HEK293T (cell line): ENCODE measurements around the gene DDX19B.

Experiments
- BHLHE40 ChIP-seq: fragments of 450-650 bp; IDR thresholded peaks from 2 replicates; pipeline ENCODE4 v1.6.1; 2016; ENCODE audit warnings: mild to moderate bottlenecking, moderate library complexity, borderline replicate concordance
- ELF4 ChIP-seq: fragments of 450-650 bp; IDR thresholded peaks from 2 replicates; pipeline ENCODE4 v1.6.1; 2017; ENCODE audit warnings: antibody characterized with exemption
- FOXA1 ChIP-seq: fragments of 450-650 bp; IDR thresholded peaks from 2 replicates; pipeline ENCODE4 v1.6.1; 2016; ENCODE audit warnings: mild to moderate bottlenecking
- FOXM1 ChIP-seq: fragments of 450-650 bp; IDR thresholded peaks from 2 replicates; pipeline ENCODE4 v1.6.1; 2017; ENCODE audit warnings: mild to moderate bottlenecking, borderline replicate concordance
- HDGF ChIP-seq: fragments of 450-650 bp; IDR thresholded peaks from 2 replicates; pipeline ENCODE4 v1.6.1; 2017; ENCODE audit warnings: antibody characterized with exemption, borderline replicate concordance
- L3MBTL2 ChIP-seq: fragments of 450-650 bp; conservative IDR thresholded peaks from 2 replicates; pipeline ENCODE4 v1.6.1; 2016; ENCODE audit warnings: mild to moderate bottlenecking
- NFRKB ChIP-seq: fragments of 450-650 bp; IDR thresholded peaks from 2 replicates; pipeline ENCODE4 v1.6.1; 2016; ENCODE audit warnings: mild to moderate bottlenecking, moderate library complexity
- SUZ12 ChIP-seq: fragments of 450-650 bp; IDR thresholded peaks from 2 replicates; pipeline ENCODE4 v1.6.1; 2016; ENCODE audit warnings: mild to moderate bottlenecking
- ZNF384 ChIP-seq: fragments of 450-650 bp; IDR thresholded peaks from 2 replicates; pipeline ENCODE4 v1.6.1; 2016

- TF ChIP-seq HDGF (no peak), ZNF384 (no peak), L3MBTL2 (no peak), BHLHE40 (no peak), NFRKB (no peak), ELF4 (no peak), FOXA1 (no peak), SUZ12 (no peak), FOXM1 (no peak)
Measured at GRCh38 chr16:70359552-70359951, 60.6 kb downstream of the DDX19B start.
